GM23338 (cell line): ENCODE results near the gene SUB1. TPM values are rescaled to one million over a fixed set of nuclear protein-coding genes. Genes with fewer than 3 reads are reported as not detected.

Source experiments
- ATAC-seq: fragments of 200-7000 bp; cut with Tn5 transposase; 3 replicates; pipeline ENCODE4 v1.9.1; 2020
- DNase-seq: peaks from one replicate; pipeline ENCODE4 v3.0.0-alpha.2; 2015; ENCODE audit warnings: low spot score
- H2AFZ ChIP-seq: fragments of 200-600 bp; sonication (generic); 2 replicates; pipeline ENCODE4 v1.8.0; 2016; ENCODE audit warnings: antibody characterized with exemption, mild to moderate bottlenecking, moderate library complexity
- H3F3A ChIP-seq: fragments of 200-600 bp; sonication (generic); replicated peaks from 2 replicates; pipeline ENCODE4 v1.8.0; 2017; ENCODE audit warnings: antibody characterized with exemption, mixed run types, low read depth
- H3K27ac ChIP-seq: fragments of 200-600 bp; sonication (generic); 2 replicates; pipeline ENCODE4 v1.6.1; 2016; ENCODE audit warnings: low read depth
- H3K27me3 ChIP-seq: fragments of 200-600 bp; sonication (generic); 2 replicates; pipeline ENCODE4 v1.8.0; 2016; ENCODE audit warnings: mild to moderate bottlenecking, mixed run types, moderate library complexity; ENCODE audit not compliant: insufficient read depth
- H3K36me3 ChIP-seq: fragments of 200-600 bp; sonication (generic); 2 replicates; pipeline ENCODE4 v1.8.0; 2016; ENCODE audit warnings: mild to moderate bottlenecking; ENCODE audit not compliant: insufficient read depth
- H3K4me1 ChIP-seq: fragments of 200-600 bp; sonication (generic); 2 replicates; pipeline ENCODE4 v1.8.0; 2016; ENCODE audit warnings: mild to moderate bottlenecking, moderate library complexity; ENCODE audit not compliant: insufficient read depth
- H3K4me2 ChIP-seq: fragments of 200-600 bp; sonication (generic); 2 replicates; pipeline ENCODE4 v1.7.1; 2017; ENCODE audit warnings: mixed run types
- H3K4me3 ChIP-seq: fragments of 200-600 bp; sonication (generic); 2 replicates; pipeline ENCODE4 v1.6.1; 2016; ENCODE audit warnings: mixed run types
- H3K79me2 ChIP-seq: fragments of 200-600 bp; sonication (generic); replicated peaks from 2 replicates; pipeline ENCODE4 v1.8.0; 2017; ENCODE audit warnings: mild to moderate bottlenecking; ENCODE audit not compliant: insufficient read depth
- H3K9me2 ChIP-seq: fragments of 200-600 bp; sonication (generic); 2 replicates; pipeline ENCODE4 v1.8.0; 2017; ENCODE audit not compliant: insufficient read depth
- H4K20me1 ChIP-seq: fragments of 200-600 bp; sonication (generic); replicated peaks from 2 replicates; pipeline ENCODE4 v1.8.0; 2017; ENCODE audit warnings: mild to moderate bottlenecking; ENCODE audit not compliant: insufficient read depth
- H3K27ac Mint-ChIP-seq: 2 replicates; pipeline ENCODE4 v1.8.0; 2020; ENCODE audit warnings: inconsistent platforms, mild to moderate bottlenecking, moderate library complexity, mixed read lengths
- H3K27me3 Mint-ChIP-seq: 3 replicates; pipeline ENCODE4 v1.8.0; 2022; ENCODE audit warnings: low read depth, mild to moderate bottlenecking, moderate library complexity, mixed read lengths, inconsistent platforms; ENCODE audit not compliant: insufficient read depth, poor library complexity
- H3K36me3 Mint-ChIP-seq: 3 replicates; pipeline ENCODE4 v1.8.0; 2021; ENCODE audit warnings: low read depth, mild to moderate bottlenecking, inconsistent platforms, moderate library complexity, mixed read lengths
- H3K4me1 Mint-ChIP-seq: 3 replicates; pipeline ENCODE4 v1.8.0; 2020; ENCODE audit warnings: mild to moderate bottlenecking, inconsistent platforms, mixed read lengths
- H3K4me3 Mint-ChIP-seq: 3 replicates; pipeline ENCODE4 v1.8.0; 2021; ENCODE audit warnings: moderate library complexity, mild to moderate bottlenecking, inconsistent platforms, mixed read lengths
- H3K9me3 Mint-ChIP-seq: 3 replicates; pipeline ENCODE4 v1.8.0; 2020; ENCODE audit warnings: moderate library complexity, mild to moderate bottlenecking, inconsistent platforms, mixed read lengths
- CREB1 ChIP-seq: fragments of 250-450 bp; sonication (Bioruptor Pico); IDR thresholded peaks from 2 replicates; pipeline ENCODE4 v1.5.0; 2020; ENCODE audit warnings: low read depth, mild to moderate bottlenecking, moderate library complexity
- CTCF ChIP-seq, 2 experiments: fragments of 200-600 bp in 1 of 2; sonication (generic) in 1 of 2; conservative IDR thresholded peaks; 2 replicates each; pipeline versions ENCODE4 v1.5.1 to v1.6.1; 2016 to 2017; ENCODE audit warnings: antibody characterized with exemption in 2 of 2, low read depth in 2 of 2, mild to moderate bottlenecking in 2 of 2, moderate library complexity in 1 of 2
- ETS1 ChIP-seq: IDR thresholded peaks from 2 replicates; pipeline ENCODE4 v1.6.1; 2016; ENCODE audit warnings: antibody characterized with exemption
- EZH2 ChIP-seq: fragments of 200-600 bp; sonication (generic); IDR thresholded peaks from one replicate; pipeline ENCODE4 v1.8.0; 2017; ENCODE audit warnings: antibody characterized with exemption, mild to moderate bottlenecking, low read depth; ENCODE audit not compliant: unreplicated experiment
- EZH2phosphoT487 ChIP-seq: fragments of 200-600 bp; sonication (generic); IDR thresholded peaks from one replicate; pipeline ENCODE4 v1.8.1; 2018; ENCODE audit warnings: antibody characterized with exemption; ENCODE audit not compliant: unreplicated experiment
- JUNB ChIP-seq: IDR thresholded peaks from one replicate; pipeline ENCODE4 v1.6.1; 2016; ENCODE audit warnings: antibody characterized with exemption; ENCODE audit not compliant: unreplicated experiment
- NANOG ChIP-seq: IDR thresholded peaks from 2 replicates; pipeline ENCODE4 v1.6.1; 2016; ENCODE audit warnings: antibody characterized with exemption, borderline replicate concordance
- POLR2AphosphoS5 ChIP-seq: IDR thresholded peaks from 2 replicates; pipeline ENCODE4 v1.6.1; 2016; ENCODE audit warnings: antibody characterized with exemption, low read depth
- REST ChIP-seq: IDR thresholded peaks from one replicate; pipeline ENCODE4 v1.6.1; 2018; ENCODE audit warnings: antibody characterized with exemption; ENCODE audit not compliant: unreplicated experiment
- STAT1 ChIP-seq: IDR thresholded peaks from one replicate; pipeline ENCODE4 v1.6.1; 2016; ENCODE audit warnings: antibody characterized with exemption; ENCODE audit not compliant: unreplicated experiment
- ZNF114 ChIP-seq: fragments of 250-450 bp; sonication (Bioruptor Pico); IDR thresholded peaks from 2 replicates; pipeline ENCODE4 v1.5.0; 2020; ENCODE audit warnings: mild to moderate bottlenecking, moderate library complexity
- ZNF331 ChIP-seq: fragments of 250-450 bp; sonication (Bioruptor Pico); IDR thresholded peaks from 2 replicates; pipeline ENCODE4 v1.5.0; 2020; ENCODE audit warnings: low read depth, mild to moderate bottlenecking, moderate library complexity
- ZNF462 ChIP-seq: fragments of 250-450 bp; sonication (Bioruptor Pico); IDR thresholded peaks from 2 replicates; pipeline ENCODE4 v1.5.0; 2020; ENCODE audit warnings: mild to moderate bottlenecking, moderate library complexity
- polyA plus RNA-seq: library from polyadenylated mRNA; unstranded; fragments of >200 nt; fragmentation: Nextera tagmentation; extraction: Ambion mirVana; gene quantifications from 2 replicates; pipeline ENCODE4 v1.2.1, GENCODE V29; 2016
- total RNA-seq: library from RNA; depleted of rRNA; stranded (reverse); fragments of >200 nt; shearing (Covaris generic); gene quantifications from 2 replicates; pipeline ENCODE4 v1.2.3, GENCODE V29; 2014

The SUB1 gene
- total and polyA plus RNA-seq, 2 experiments from 2014 or later = 365 to 1,041 TPM

- no peak overlapping the region for H3K27ac ChIP-seq
- H3K27me3 ChIP-seq = no peaks in the 10 kb centered on the region
- Mint-ChIP-seq H3K27me3 (peaks cover 2% of the 10 kb centered on the region), H3K9me3 (no peaks in the 10 kb centered on the region), H3K4me3 (no peak overlapping the region), H3K27ac (no peak overlapping the region), H3K4me1 (peaks cover 13% of the 10 kb centered on the region; the same call in 2 of the 3 replicates), H3K36me3 (no peaks in the 10 kb centered on the region)
- H3K4me2 ChIP-seq = no peak overlapping the region
- DNase-seq = no peak
- ATAC-seq = no peak
- H4K20me1 ChIP-seq = no peaks in the 10 kb centered on the region
- H3K4me1 ChIP-seq = no peaks in the 10 kb centered on the region
- H3K36me3 ChIP-seq = no peaks in the 10 kb centered on the region
- no peaks in the 10 kb centered on the region for H3F3A ChIP-seq
- no peaks in the 10 kb centered on the region for H3K9me2 ChIP-seq
- H3K79me2 ChIP-seq = no peaks in the 10 kb centered on the region
- TF ChIP-seq ZNF331 (CRISPR knock-in tag) (no peak), ZNF462 (CRISPR knock-in tag) (no peak), CTCF (conservative IDR thresholded peaks at IDR 0.05; ENCODE audit: low read depth in 2 of 2) (no peak), NANOG (no peak), CREB1 (CRISPR knock-in tag) (no peak), EZH2phosphoT487 (no peak), EZH2 (no peak), ZNF114 (no peak), STAT1 (no peak), POLR2AphosphoS5 (no peak), ETS1 (no peak), JUNB (no peak), REST (no peak)
- no peak overlapping the region for H2AFZ ChIP-seq
- H3K4me3 ChIP-seq = no peak overlapping the region
Measured at GRCh38 chr5:32574540-32575175, 10.7 kb upstream of the SUB1 start.
